HFFc6 (cell line): ENCODE results near the gene SARS2. TPM values are rescaled to one million over a fixed set of nuclear protein-coding genes. Genes with fewer than 3 reads are reported as not detected.

ENCODE experiments used
- DNase-seq: peaks from one replicate; pipeline ENCODE4 v3.0.0-alpha.2; 2018
- H3K27ac Mint-ChIP-seq: 2 replicates; pipeline ENCODE4 v1.8.0; 2020; ENCODE audit warnings: mild to moderate bottlenecking, mixed read lengths
- H3K27me3 Mint-ChIP-seq: 2 replicates; pipeline ENCODE4 v1.8.0; 2021; ENCODE audit warnings: mild to moderate bottlenecking, moderate library complexity, mixed read lengths; ENCODE audit not compliant: insufficient read depth
- H3K36me3 Mint-ChIP-seq: 2 replicates; pipeline ENCODE4 v1.8.0; 2021; ENCODE audit warnings: low read depth, mixed read lengths
- H3K4me1 Mint-ChIP-seq: 2 replicates; pipeline ENCODE4 v1.8.0; 2020; ENCODE audit warnings: low read depth, mixed read lengths
- H3K4me3 Mint-ChIP-seq: 2 replicates; pipeline ENCODE4 v1.8.0; 2020; ENCODE audit warnings: mild to moderate bottlenecking, moderate library complexity, mixed read lengths
- H3K9me3 Mint-ChIP-seq: 2 replicates; pipeline ENCODE4 v1.8.0; 2020; ENCODE audit warnings: mild to moderate bottlenecking, mixed read lengths
- CTCF ChIP-seq: fragments of 200-600 bp; sonication (generic); IDR thresholded peaks from 2 replicates; pipeline ENCODE4 v1.5.0; 2021; ENCODE audit warnings: antibody characterized with exemption, mild to moderate bottlenecking
- total RNA-seq, 6 experiments: library from RNA; stranded (reverse); fragmentation: NEBNext Ultra II Directional; extraction: Animal tissue kit (Norgen Biotek cat#: 25700); gene quantifications; 2 replicates in 1 of 6; 3 replicates in 5 of 6; pipeline ENCODE4 v1.2.3, GENCODE V29; 2021

The SARS2 gene
- total RNA-seq, 6 experiments from 2014 or later: 18.7 to 25.1 (median 22.7) TPM

GRCh38 chr19:38932425-38933179, 2.0 kb upstream of the SARS2 start:
- no peaks in the 10 kb centered on the region; the same call in 1 of the 2 replicates for H3K27me3 Mint-ChIP-seq
- H3K27ac Mint-ChIP-seq: no peak overlapping the region
- no peak for DNase-seq
- H3K4me1 Mint-ChIP-seq: peaks cover 23% of the 10 kb centered on the region
- TF ChIP-seq CTCF: peak; percentile 72
- no peaks in the 10 kb centered on the region for H3K9me3 Mint-ChIP-seq
- H3K36me3 Mint-ChIP-seq: peaks cover 30% of the 10 kb centered on the region
- H3K4me3 Mint-ChIP-seq: peak overlapping the region; percentile 45; the same call in 1 of the 2 replicates

GRCh38 chr19:38931521-38931793, 894 bp upstream of the SARS2 start:
- H3K36me3 Mint-ChIP-seq: peaks cover 30% of the 10 kb centered on the region
- no peak for TF ChIP-seq CTCF
- no peaks in the 10 kb centered on the region for H3K9me3 Mint-ChIP-seq
- peaks cover 23% of the 10 kb centered on the region for H3K4me1 Mint-ChIP-seq
- H3K27ac Mint-ChIP-seq: peak overlapping the region; percentile 98
- H3K4me3 Mint-ChIP-seq: peak overlapping the region; percentile 99
- no peaks in the 10 kb centered on the region; the same call in 1 of the 2 replicates for H3K27me3 Mint-ChIP-seq
- DNase-seq: no peak

GRCh38 chr19:38930776-38931520, 385 bp upstream of the SARS2 start, which contains the start of gene MRPS12:
MRPS12 (plus strand) TSS chr19:38930944; CDS start chr19:38931295, 351 bp downstream.
- no peak for TF ChIP-seq CTCF
- Mint-ChIP-seq H3K27ac (peak within 1 kb of the TSS; percentile 98), H3K9me3 (no peaks in the 10 kb centered on the region), H3K4me3 (peak within 1 kb of the TSS; percentile 99), H3K36me3 (peaks cover 30% of the 10 kb centered on the region), H3K27me3 (no peaks in the 10 kb centered on the region; the same call in 1 of the 2 replicates), H3K4me1 (peaks cover 23% of the 10 kb centered on the region)
- DNase-seq: peak; percentile 99

GRCh38 chr19:38928391-38929001, 2.1 kb downstream of the SARS2 start:
- peak overlapping the region; percentile 99; the same call in 1 of the 2 replicates for H3K4me3 Mint-ChIP-seq
- no peak for DNase-seq
- H3K9me3 Mint-ChIP-seq: no peaks in the 10 kb centered on the region

GRCh38 chr19:38924388-38924787, 6.2 kb downstream of the SARS2 start:
- peaks cover 10% of the 10 kb centered on the region for H3K36me3 Mint-ChIP-seq
- no peaks in the 10 kb centered on the region for H3K27me3 Mint-ChIP-seq
- peaks cover 9% of the 10 kb centered on the region for H3K4me1 Mint-ChIP-seq
- DNase-seq: no peak
- TF ChIP-seq CTCF: no peak
- no peak overlapping the region for H3K4me3 Mint-ChIP-seq
- H3K9me3 Mint-ChIP-seq: no peaks in the 10 kb centered on the region
- H3K27ac Mint-ChIP-seq: no peak overlapping the region

More at GRCh38 chr19:38928391-38929001, 2.1 kb downstream of the SARS2 start:
- H3K36me3 Mint-ChIP-seq: peaks cover 17% of the 10 kb centered on the region
- TF ChIP-seq CTCF: no peak
- no peaks in the 10 kb centered on the region for H3K27me3 Mint-ChIP-seq
- peaks cover 23% of the 10 kb centered on the region for H3K4me1 Mint-ChIP-seq
- no peak overlapping the region for H3K27ac Mint-ChIP-seq
